OCI-LY1 (cell line): ENCODE results near the gene TMEM126B.

Experiments used
- EZH2 ChIP-seq: fragments of 200-600 bp; sonication (generic), shearing (Covaris generic); IDR thresholded peaks from 2 replicates; pipeline ENCODE4 v1.8.0; 2017; ENCODE audit warnings: borderline replicate concordance, mixed run types, mild to moderate bottlenecking, antibody characterized with exemption, low read length, moderate library complexity, mixed read lengths
- TF ChIP-seq, protein P1 (sequence below): fragments of 200-600 bp; sonication (generic), shearing (Covaris generic); IDR thresholded peaks from 2 replicates; pipeline ENCODE4 v1.5.1; 2017; ENCODE audit warnings: mild to moderate bottlenecking, antibody characterized with exemption, low read length, moderate library complexity, mixed read lengths

DNA sequence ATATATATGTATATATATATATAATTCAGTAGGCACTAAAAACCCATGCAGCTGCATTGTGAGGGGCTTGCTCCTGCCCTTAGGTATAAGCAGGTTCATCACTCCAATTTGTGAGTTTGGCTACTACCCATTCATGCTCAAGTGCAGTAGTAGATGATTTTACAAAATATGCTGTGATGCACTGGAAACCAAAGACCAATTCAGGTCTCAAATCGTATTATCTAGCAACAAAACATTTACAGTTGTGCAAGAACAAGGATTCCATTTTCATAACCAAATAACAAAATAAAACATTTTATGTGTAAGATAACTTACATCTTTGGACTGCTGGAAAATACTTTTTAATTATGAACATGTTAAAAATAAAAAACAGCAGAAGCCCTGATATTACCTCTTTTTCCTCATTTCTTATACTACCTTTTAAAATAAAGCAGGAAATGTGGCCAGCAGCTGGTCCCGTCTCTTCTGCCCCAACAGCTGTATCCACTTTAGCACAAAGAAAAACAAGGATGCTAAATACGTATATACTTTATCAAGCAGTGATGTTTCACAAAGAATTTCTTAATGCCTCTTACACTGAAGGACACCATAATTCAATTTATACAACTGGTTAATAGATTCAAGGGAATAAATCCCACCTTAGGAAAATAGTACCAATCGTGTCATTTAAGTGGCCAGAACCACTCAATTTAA lies 33.7 kb downstream of the TMEM126B start:
- TF ChIP-seq, protein P1, sequence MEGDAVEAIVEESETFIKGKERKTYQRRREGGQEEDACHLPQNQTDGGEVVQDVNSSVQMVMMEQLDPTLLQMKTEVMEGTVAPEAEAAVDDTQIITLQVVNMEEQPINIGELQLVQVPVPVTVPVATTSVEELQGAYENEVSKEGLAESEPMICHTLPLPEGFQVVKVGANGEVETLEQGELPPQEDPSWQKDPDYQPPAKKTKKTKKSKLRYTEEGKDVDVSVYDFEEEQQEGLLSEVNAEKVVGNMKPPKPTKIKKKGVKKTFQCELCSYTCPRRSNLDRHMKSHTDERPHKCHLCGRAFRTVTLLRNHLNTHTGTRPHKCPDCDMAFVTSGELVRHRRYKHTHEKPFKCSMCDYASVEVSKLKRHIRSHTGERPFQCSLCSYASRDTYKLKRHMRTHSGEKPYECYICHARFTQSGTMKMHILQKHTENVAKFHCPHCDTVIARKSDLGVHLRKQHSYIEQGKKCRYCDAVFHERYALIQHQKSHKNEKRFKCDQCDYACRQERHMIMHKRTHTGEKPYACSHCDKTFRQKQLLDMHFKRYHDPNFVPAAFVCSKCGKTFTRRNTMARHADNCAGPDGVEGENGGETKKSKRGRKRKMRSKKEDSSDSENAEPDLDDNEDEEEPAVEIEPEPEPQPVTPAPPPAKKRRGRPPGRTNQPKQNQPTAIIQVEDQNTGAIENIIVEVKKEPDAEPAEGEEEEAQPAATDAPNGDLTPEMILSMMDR, result no peak
- TF ChIP-seq EZH2, result no peak
